NCI-H1436 treated with DMSO at 0.1 percent for 48 hours (cell line): ENCODE data around the gene CREM.

Experiments used
- DNase-seq: peaks from one replicate; lab custom pipeline; 2025; lab: John Stamatoyannopoulos, UW

Gene CREM

GRCh38 chr10:35219891-35220890 is 93.5 kb downstream of the CREM start:
- DNase-seq: no peak

GRCh38 chr10:35223016-35223415 is 96.4 kb downstream of the CREM start:
- no peak for DNase-seq

GRCh38 chr10:35224045-35224740 is 97.5 kb downstream of the CREM start:
- no peak for DNase-seq

GRCh38 chr10:35225204-35225603 is 98.6 kb downstream of the CREM start:
- DNase-seq: no peak

GRCh38 chr10:35226507-35226906 is 99.9 kb downstream of the CREM start:
- no peak for DNase-seq

- no peak for DNase-seq
These were observed 101.4 kb downstream of the CREM start for GRCh38 chr10:35228058-35228457.

- DNase-seq: no peak
These were observed 105.0 kb downstream of the CREM start for GRCh38 chr10:35231646-35232045.

- no peak for DNase-seq
These were observed 105.9 kb downstream of the CREM start for GRCh38 chr10:35232527-35232926.

GRCh38 chr10:35234073-35234472 is 107.4 kb downstream of the CREM start:
- DNase-seq: no peak

GRCh38 chr10:35236739-35237138 is 110.1 kb downstream of the CREM start:
- no peak for DNase-seq

- DNase-seq: no peak
These were observed 111.3 kb downstream of the CREM start for GRCh38 chr10:35237766-35238512.

GRCh38 chr10:35244549-35244948 is 117.9 kb downstream of the CREM start:
- DNase-seq: no peak

- DNase-seq: no peak
These were observed 120.2 kb downstream of the CREM start for GRCh38 chr10:35246770-35247343.

- no peak for DNase-seq
These were observed 124.9 kb downstream of the CREM start for GRCh38 chr10:35251373-35252100.

GRCh38 chr10:35257057-35257983 is 130.7 kb downstream of the CREM start:
- no peak for DNase-seq

- no peak for DNase-seq
These were observed 133.2 kb downstream of the CREM start for GRCh38 chr10:35259769-35260397.

GRCh38 chr10:35262436-35262835 is 135.8 kb downstream of the CREM start:
- DNase-seq: no peak
